Stimulated activated naive B cell treated with anti-CD40 and anti-IgM and Interleukin-4, amounts not matched to agents 10 μg/mL and 1 μg/mL and 100 μg/mL, for 72 hours (primary cell): ENCODE results near the gene KLK6.

Experiments
- ATAC-seq, 2 donors: fragments of 150-1000 bp; cut with Tn5 transposase; replicated peaks; 2 replicates each; pipeline ENCODE4 v1.10.0; 2021; ENCODE audit warnings: moderate library complexity in 1 of 2
- DNase-seq: peaks from one replicate; pipeline ENCODE4 v3.0.0; 2021
- H3K27ac Mint-ChIP-seq: one replicate; pipeline ENCODE4 v1.8.0; 2022; ENCODE audit warnings: mild to moderate bottlenecking, mixed read lengths
- H3K27me3 Mint-ChIP-seq, 2 donors: one replicate each; pipeline ENCODE4 v1.8.0; 2022; ENCODE audit warnings: mixed read lengths in 2 of 2
- H3K36me3 Mint-ChIP-seq, 2 donors: one replicate each; pipeline ENCODE4 v1.8.0; 2022; ENCODE audit warnings: mixed read lengths in 2 of 2, mild to moderate bottlenecking in 1 of 2
- H3K4me1 Mint-ChIP-seq, 2 donors: one replicate each; pipeline ENCODE4 v1.8.0; 2022; ENCODE audit warnings: mixed read lengths in 2 of 2, mild to moderate bottlenecking in 1 of 2
- H3K4me3 Mint-ChIP-seq, 2 donors: one replicate each; pipeline ENCODE4 v1.8.0; 2022; ENCODE audit warnings: mild to moderate bottlenecking in 2 of 2, mixed read lengths in 2 of 2, moderate library complexity in 1 of 2
- H3K9me3 Mint-ChIP-seq, 2 donors: one replicate each; pipeline ENCODE4 v1.8.0; 2022; ENCODE audit warnings: mixed read lengths in 2 of 2, mild to moderate bottlenecking in 1 of 2

The KLK6 gene

GRCh38 chr19:50957587-50957986, 11.8 kb downstream of the KLK6 start:
- no peak for DNase-seq
- H3K4me3 Mint-ChIP-seq: no peak overlapping the region

GRCh38 chr19:50952910-50953309, 16.5 kb downstream of the KLK6 start, which contains the start of gene KLK5:
KLK5 (minus strand) TSS chr19:50953038; CDS start chr19:50952657, 381 bp downstream.
- Mint-ChIP-seq H3K4me1 (peaks cover 0 to 1% of the 10 kb centered on the region in 2 donors), H3K27ac (no peak within 1 kb of the TSS), H3K27me3 (peaks cover 44 to 51% of the 10 kb centered on the region in 2 donors), H3K36me3 (peaks cover 0 to 5% of the 10 kb centered on the region in 2 donors), H3K9me3 (peaks cover 1 to 9% of the 10 kb centered on the region in 2 donors), H3K4me3 (no peak within 1 kb of the TSS)
- no peak for DNase-seq
- ATAC-seq: no peak

More at GRCh38 chr19:50957587-50957986, 11.8 kb downstream of the KLK6 start:
- H3K9me3 Mint-ChIP-seq: peaks cover 17 to 19% of the 10 kb centered on the region in 2 donors
- peaks cover 0 to 1% of the 10 kb centered on the region in 2 donors for H3K4me1 Mint-ChIP-seq
- ATAC-seq: no peak
- peaks cover 0 to 4% of the 10 kb centered on the region in 2 donors for H3K36me3 Mint-ChIP-seq
- no peak overlapping the region for H3K27ac Mint-ChIP-seq
- peaks cover 19 to 34% of the 10 kb centered on the region in 2 donors for H3K27me3 Mint-ChIP-seq

- Mint-ChIP-seq H3K4me1 (peaks cover 0 to 1% of the 10 kb centered on the region in 2 donors), H3K4me3 (no peak overlapping the region), H3K27me3 (peaks cover 44 to 49% of the 10 kb centered on the region in 2 donors), H3K27ac (no peak overlapping the region), H3K9me3 (peaks cover 1 to 9% of the 10 kb centered on the region in 2 donors), H3K36me3 (peaks cover 0 to 5% of the 10 kb centered on the region in 2 donors)
- DNase-seq (no peak), ATAC-seq (no peak)
Measured at GRCh38 chr19:50949861-50950260, 19.5 kb downstream of the KLK6 start.

- Mint-ChIP-seq H3K4me3 (no peak overlapping the region), H3K27ac (no peak overlapping the region), H3K4me1 (no peaks in the 10 kb centered on the region), H3K27me3 (peaks cover 37 to 51% of the 10 kb centered on the region in 2 donors), H3K36me3 (peaks cover 0 to 5% of the 10 kb centered on the region in 2 donors), H3K9me3 (peaks cover 4 to 12% of the 10 kb centered on the region in 2 donors)
- no peak for DNase-seq
- no peak for ATAC-seq
Measured at GRCh38 chr19:50947123-50947522, 22.3 kb downstream of the KLK6 start.

- H3K27me3 Mint-ChIP-seq: peaks cover 31 to 38% of the 10 kb centered on the region in 2 donors
Measured at GRCh38 chr19:50944795-50945194, 24.6 kb downstream of the KLK6 start.

GRCh38 chr19:50943074-50943828, 26.1 kb downstream of the KLK6 start:
- Mint-ChIP-seq H3K4me1 (no peaks in the 10 kb centered on the region), H3K36me3 (no peaks in the 10 kb centered on the region), H3K27me3 (peaks cover 30% of the 10 kb centered on the region in 2 donors), H3K9me3 (peaks cover 3 to 11% of the 10 kb centered on the region in 2 donors), H3K4me3 (no peak overlapping the region), H3K27ac (no peak overlapping the region)
- DNase-seq (no peak), ATAC-seq (no peak)

More at GRCh38 chr19:50944795-50945194, 24.6 kb downstream of the KLK6 start:
- ATAC-seq (no peak), DNase-seq (no peak)
- H3K27ac Mint-ChIP-seq: no peak overlapping the region
- no peaks in the 10 kb centered on the region for H3K36me3 Mint-ChIP-seq
- peaks cover 7 to 10% of the 10 kb centered on the region in 2 donors for H3K9me3 Mint-ChIP-seq
- H3K4me1 Mint-ChIP-seq: no peaks in the 10 kb centered on the region
- no peak overlapping the region for H3K4me3 Mint-ChIP-seq

GRCh38 chr19:50939596-50939995, 29.8 kb downstream of the KLK6 start:
- H3K9me3 Mint-ChIP-seq: peaks cover 3 to 11% of the 10 kb centered on the region in 2 donors
- no peaks in the 10 kb centered on the region for H3K4me1 Mint-ChIP-seq
- no peak overlapping the region for H3K27ac Mint-ChIP-seq
- DNase-seq (no peak), ATAC-seq (no peak)
- H3K4me3 Mint-ChIP-seq: no peak overlapping the region
- peaks cover 22 to 29% of the 10 kb centered on the region in 2 donors for H3K27me3 Mint-ChIP-seq
- no peaks in the 10 kb centered on the region for H3K36me3 Mint-ChIP-seq

- ATAC-seq: no peak
- peaks cover 41 to 47% of the 10 kb centered on the region in 2 donors for H3K27me3 Mint-ChIP-seq
Measured at GRCh38 chr19:50933640-50934039, 35.8 kb downstream of the KLK6 start.

GRCh38 chr19:50932690-50933083, 36.7 kb downstream of the KLK6 start:
- H3K4me3 Mint-ChIP-seq: no peak overlapping the region
- H3K4me1 Mint-ChIP-seq: no peaks in the 10 kb centered on the region
- no peaks in the 10 kb centered on the region for H3K9me3 Mint-ChIP-seq
- ATAC-seq: no peak
- H3K36me3 Mint-ChIP-seq: no peaks in the 10 kb centered on the region
- H3K27ac Mint-ChIP-seq: no peak overlapping the region
- H3K27me3 Mint-ChIP-seq: peaks cover 48 to 52% of the 10 kb centered on the region in 2 donors
- no peak for DNase-seq

More at GRCh38 chr19:50933640-50934039, 35.8 kb downstream of the KLK6 start:
- no peaks in the 10 kb centered on the region for H3K9me3 Mint-ChIP-seq
- H3K4me3 Mint-ChIP-seq: no peak overlapping the region
- no peak overlapping the region for H3K27ac Mint-ChIP-seq
- no peaks in the 10 kb centered on the region for H3K36me3 Mint-ChIP-seq
- no peak for DNase-seq
- H3K4me1 Mint-ChIP-seq: no peaks in the 10 kb centered on the region

- H3K9me3 Mint-ChIP-seq: no peaks in the 10 kb centered on the region
Measured at GRCh38 chr19:50932018-50932689, 37.2 kb downstream of the KLK6 start.

GRCh38 chr19:50931023-50931422, 38.4 kb downstream of the KLK6 start:
- H3K27me3 Mint-ChIP-seq: peaks cover 53 to 56% of the 10 kb centered on the region in 2 donors
- DNase-seq (no peak), ATAC-seq (no peak)
- no peak overlapping the region for H3K4me3 Mint-ChIP-seq
- H3K36me3 Mint-ChIP-seq: no peaks in the 10 kb centered on the region
- no peaks in the 10 kb centered on the region for H3K4me1 Mint-ChIP-seq
- H3K9me3 Mint-ChIP-seq: no peaks in the 10 kb centered on the region
- H3K27ac Mint-ChIP-seq: no peak overlapping the region

More at GRCh38 chr19:50932018-50932689, 37.2 kb downstream of the KLK6 start:
- DNase-seq (no peak), ATAC-seq (no peak)
- no peak overlapping the region for H3K4me3 Mint-ChIP-seq
- no peaks in the 10 kb centered on the region for H3K36me3 Mint-ChIP-seq
- H3K27me3 Mint-ChIP-seq: peaks cover 54 to 55% of the 10 kb centered on the region in 2 donors
- H3K27ac Mint-ChIP-seq: no peak overlapping the region
- H3K4me1 Mint-ChIP-seq: no peaks in the 10 kb centered on the region

GRCh38 chr19:50928831-50929230, 40.6 kb downstream of the KLK6 start:
- H3K36me3 Mint-ChIP-seq: no peaks in the 10 kb centered on the region
- ATAC-seq (no peak), DNase-seq (no peak)
- no peaks in the 10 kb centered on the region for H3K9me3 Mint-ChIP-seq
- H3K27me3 Mint-ChIP-seq: peaks cover 56 to 61% of the 10 kb centered on the region in 2 donors
- no peaks in the 10 kb centered on the region for H3K4me1 Mint-ChIP-seq
- no peak overlapping the region for H3K27ac Mint-ChIP-seq
- no peak overlapping the region for H3K4me3 Mint-ChIP-seq

GRCh38 chr19:50926144-50926543, 43.2 kb downstream of the KLK6 start:
- Mint-ChIP-seq H3K27ac (no peak overlapping the region), H3K4me1 (peaks cover 9 to 11% of the 10 kb centered on the region in 2 donors), H3K27me3 (peaks cover 48 to 51% of the 10 kb centered on the region in 2 donors), H3K4me3 (no peak overlapping the region), H3K9me3 (no peaks in the 10 kb centered on the region), H3K36me3 (no peaks in the 10 kb centered on the region)
- no peak for ATAC-seq
- no peak for DNase-seq

GRCh38 chr19:50925734-50926133, 43.7 kb downstream of the KLK6 start:
- DNase-seq (no peak), ATAC-seq (no peak)
- Mint-ChIP-seq H3K27ac (no peak overlapping the region), H3K36me3 (no peaks in the 10 kb centered on the region), H3K4me3 (no peak overlapping the region), H3K9me3 (no peaks in the 10 kb centered on the region), H3K27me3 (peaks cover 45 to 51% of the 10 kb centered on the region in 2 donors), H3K4me1 (peaks cover 9 to 11% of the 10 kb centered on the region in 2 donors)
